ENCODE data around the gene CDHR3.
A peak's percentile ranks its signal among the peaks of the same experiment; 100 is the strongest.

CDHR3 gene

DNA sequence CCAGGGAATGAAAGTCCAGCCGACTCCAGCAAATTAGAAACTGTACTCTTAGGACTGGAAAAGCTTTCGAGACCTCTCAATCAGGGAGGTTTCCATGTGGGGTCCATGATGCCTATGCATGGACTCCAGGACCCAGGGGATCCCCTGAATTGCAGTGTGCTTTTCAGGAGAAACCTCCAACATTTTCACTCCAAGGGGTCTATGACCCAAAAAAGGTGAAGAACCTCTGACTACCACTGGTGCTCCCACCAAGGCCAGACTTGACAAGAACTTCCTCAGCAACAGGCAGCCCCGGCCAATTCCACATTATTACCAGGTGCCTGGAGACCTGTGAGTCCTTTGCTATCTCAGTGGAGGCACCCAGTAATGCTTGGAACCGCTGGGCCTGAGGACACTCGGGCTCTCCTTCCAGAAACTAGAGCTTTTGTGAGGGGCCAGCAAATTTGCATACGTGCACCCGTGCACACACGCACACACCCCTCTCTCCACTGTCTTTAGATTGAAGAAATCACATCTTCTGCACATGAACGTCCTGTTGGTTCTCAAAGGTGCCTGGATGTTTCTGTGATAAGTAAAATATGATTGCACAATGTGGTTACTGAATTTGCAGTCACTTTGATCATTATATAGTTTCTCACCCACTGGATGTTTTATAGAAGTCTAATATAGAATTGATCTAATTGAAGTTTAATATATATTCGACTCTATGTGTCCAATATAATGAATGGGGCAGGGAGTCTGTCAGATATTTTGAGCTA is 94.3 kb downstream of the CDHR3 start:
- H3K4me3 ChIP-seq (replicated peaks; ENCODE audit: low read depth, low read length) = no peak overlapping the region
- no peaks in the 10 kb centered on the region for H3K27me3 ChIP-seq (replicated peaks; ENCODE audit: control insufficient read depth, insufficient read depth, low read length)

GRCh38 chr7:106057962-106058927 is 95.2 kb downstream of the CDHR3 start:
- no peaks in the 10 kb centered on the region for H3K27me3 ChIP-seq (replicated peaks; ENCODE audit: control insufficient read depth, insufficient read depth, low read length)
- H3K4me3 ChIP-seq (replicated peaks; ENCODE audit: low read depth, low read length) = no peak overlapping the region
- H3K36me3 ChIP-seq (ENCODE audit: control insufficient read depth, insufficient read depth, low read length) = no peaks in the 10 kb centered on the region
- TF ChIP-seq CTCF (IDR thresholded peaks at IDR 0.05; ENCODE audit: insufficient read depth, low read length, poor library complexity, severe bottlenecking) = no peak
- peak; percentile 95 for DNase-seq (ENCODE audit: extremely low read depth, insufficient read length)

More for the DNA sequence above, 94.3 kb downstream of the CDHR3 start:
- TF ChIP-seq CTCF (IDR thresholded peaks at IDR 0.05; ENCODE audit: insufficient read depth, low read length, poor library complexity, severe bottlenecking) = no peak
- no peaks in the 10 kb centered on the region for H3K36me3 ChIP-seq (ENCODE audit: control insufficient read depth, insufficient read depth, low read length)
- peak; percentile 52 for DNase-seq (ENCODE audit: extremely low read depth, insufficient read length)

DNA sequence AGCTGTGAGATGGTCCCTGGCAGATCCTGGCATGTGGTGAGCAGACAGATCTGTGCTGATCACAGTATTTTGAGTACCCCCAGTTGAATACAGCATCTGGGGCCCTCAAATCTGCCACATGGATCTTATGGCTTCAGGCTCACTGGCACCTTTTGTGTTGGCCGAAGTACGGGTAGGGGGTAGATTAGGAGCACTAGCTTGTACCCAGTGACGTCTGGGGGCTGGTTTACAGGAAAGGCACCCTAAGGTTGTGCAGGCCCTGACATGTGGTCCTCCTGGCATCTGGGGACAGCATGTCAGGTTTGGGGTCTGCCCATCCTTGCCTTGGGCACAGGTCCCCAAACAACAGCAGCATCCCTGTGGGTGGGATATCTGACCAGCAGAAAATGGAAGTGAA is 95.9 kb downstream of the CDHR3 start:
- TF ChIP-seq CTCF (IDR thresholded peaks at IDR 0.05; ENCODE audit: insufficient read depth, low read length, poor library complexity, severe bottlenecking) = no peak
- H3K27me3 ChIP-seq (replicated peaks; ENCODE audit: control insufficient read depth, insufficient read depth, low read length) = no peaks in the 10 kb centered on the region
- no peak overlapping the region for H3K4me3 ChIP-seq (replicated peaks; ENCODE audit: low read depth, low read length)
- no peaks in the 10 kb centered on the region for H3K36me3 ChIP-seq (ENCODE audit: control insufficient read depth, insufficient read depth, low read length)
- no peak for DNase-seq (ENCODE audit: extremely low read depth, insufficient read length)

DNA sequence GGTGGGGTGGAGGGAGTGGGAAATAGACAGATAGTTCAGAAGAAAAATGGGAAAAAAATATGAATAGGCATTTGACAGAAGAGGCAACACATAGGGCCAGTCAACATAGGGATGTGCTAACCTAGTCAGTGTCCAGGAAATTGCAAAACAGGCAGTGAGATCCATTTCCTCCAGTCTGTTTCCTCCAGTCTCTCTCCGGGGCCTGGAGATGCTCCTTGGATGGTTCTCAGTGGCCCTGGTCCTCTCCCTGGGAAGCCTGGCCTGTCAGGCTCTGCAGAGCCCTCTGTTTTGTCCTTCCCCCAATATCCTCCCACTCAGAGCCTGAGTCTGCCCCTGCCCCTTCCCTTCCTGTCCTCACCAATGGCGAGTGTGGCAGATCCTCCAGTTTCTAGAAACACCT is 96.5 kb downstream of the CDHR3 start:
- Histone ChIP-seq H3K4me3 (replicated peaks; ENCODE audit: low read depth, low read length) (no peak overlapping the region), H3K27me3 (replicated peaks; ENCODE audit: control insufficient read depth, insufficient read depth, low read length) (no peaks in the 10 kb centered on the region), H3K36me3 (ENCODE audit: control insufficient read depth, insufficient read depth, low read length) (no peaks in the 10 kb centered on the region)
- DNase-seq (ENCODE audit: extremely low read depth, insufficient read length) = no peak
- no peak for TF ChIP-seq CTCF (IDR thresholded peaks at IDR 0.05; ENCODE audit: insufficient read depth, low read length, poor library complexity, severe bottlenecking)

DNA sequence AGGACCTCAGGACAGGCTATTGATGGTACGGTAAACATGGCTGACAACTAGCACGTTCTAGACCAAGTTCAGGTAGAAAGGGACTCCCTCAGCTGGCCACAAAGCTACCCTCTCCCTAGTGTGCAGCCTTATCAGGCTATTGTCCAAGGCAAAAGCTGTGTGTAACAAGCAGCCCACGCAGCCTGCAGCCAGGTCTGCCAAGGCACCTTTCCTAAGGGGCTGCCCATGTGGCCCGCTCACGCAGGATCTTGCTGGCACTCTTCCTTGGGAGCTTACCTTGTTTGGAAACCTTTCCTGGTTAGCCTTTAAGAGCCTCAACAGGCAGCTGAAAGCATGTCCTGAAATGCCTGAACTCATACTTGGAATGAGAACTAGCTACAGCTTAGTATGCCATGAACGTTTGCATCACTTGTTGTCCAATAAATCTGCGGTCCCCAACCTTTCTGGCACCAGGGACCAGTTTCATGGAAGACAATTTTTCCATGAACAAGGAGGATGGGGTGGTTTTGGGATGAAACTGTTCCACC is 97.4 kb downstream of the CDHR3 start:
- no peaks in the 10 kb centered on the region for H3K27me3 ChIP-seq (replicated peaks; ENCODE audit: control insufficient read depth, insufficient read depth, low read length)
- H3K36me3 ChIP-seq (ENCODE audit: control insufficient read depth, insufficient read depth, low read length) = no peaks in the 10 kb centered on the region
- no peak overlapping the region for H3K4me3 ChIP-seq (replicated peaks; ENCODE audit: low read depth, low read length)
- no peak for TF ChIP-seq CTCF (IDR thresholded peaks at IDR 0.05; ENCODE audit: insufficient read depth, low read length, poor library complexity, severe bottlenecking)
- DNase-seq (ENCODE audit: extremely low read depth, insufficient read length) = no peak
